Lung microvascular endothelial cell (primary cell): ENCODE measurements around the gene SMARCA5. TPM values are rescaled to one million over a fixed set of nuclear protein-coding genes. Genes with fewer than 3 reads are reported as not detected.

ENCODE experiments used
- total RNA-seq: library from RNA; depleted of rRNA; stranded (reverse); fragments of >200 nt; gene quantifications from 2 replicates; pipeline ENCODE4 v1.2.1, GENCODE V29; 2014

Gene SMARCA5
- total RNA-seq, 1 donor from 2014 or later = 53.0 TPM

Other genes starting within 250 kb of the SMARCA5 start
- gene GAB1, start 176.8 kb upstream of the SMARCA5 start, total RNA-seq = 10.2 and 24.4 TPM in 2 replicates
- 0.22 and 0.60 TPM in 2 replicates for gene FREM3, start 187.0 kb downstream of the SMARCA5 start, total RNA-seq